Ovary (tissue), 7 donors: ENCODE data around the gene SORL1-AS1.

Experiments used
- DNase-seq, 5 donors: peaks; one replicate each; pipeline ENCODE4 v3.0.0-alpha.2; 2019 to 2020
- H3K27ac ChIP-seq, 2 donors: fragments of 200-600 bp; one replicate each; pipeline versions ENCODE4 v1.5.1 to v1.8.0; 2019 to 2022
- H3K27me3 ChIP-seq: fragments of 200-600 bp; one replicate; pipeline ENCODE4 v1.8.0; 2022
- H3K36me3 ChIP-seq: fragments of 200-600 bp; sonication (generic); one replicate; pipeline ENCODE4 v1.5.1; 2019
- H3K4me1 ChIP-seq: one replicate; pipeline ENCODE4 v1.8.1; 2013; ENCODE audit warnings: mild to moderate bottlenecking, moderate library complexity; ENCODE audit not compliant: insufficient read depth
- H3K4me3 ChIP-seq: fragments of 200-600 bp; sonication (generic); one replicate; pipeline ENCODE4 v1.5.1; 2017
- H3K9me3 ChIP-seq, 2 donors: fragments of 200-600 bp in 1 of 2; sonication (generic) in 1 of 2; one replicate each; pipeline versions ENCODE4 v1.5.1 to v1.8.1; 2013 to 2019; ENCODE audit warnings: mild to moderate bottlenecking in 1 of 2, moderate library complexity in 1 of 2
- CTCF ChIP-seq, 3 donors: fragments of 450-650 bp in 2 of 3; fragments of 200-600 bp in 1 of 3; IDR thresholded peaks; one replicate each; pipeline versions ENCODE4 v1.5.1 to v1.8.0; 2016 to 2022; ENCODE audit warnings: antibody characterized with exemption in 3 of 3, mild to moderate bottlenecking in 1 of 3
- EP300 ChIP-seq: sonication (generic); formaldehyde crosslinking; IDR thresholded peaks from one replicate; pipeline ENCODE4 v1.6.1; 2017; ENCODE audit warnings: antibody characterized with exemption
- POLR2A ChIP-seq: fragments of 450-650 bp; IDR thresholded peaks from one replicate; pipeline ENCODE4 v1.6.1; 2017; ENCODE audit warnings: antibody characterized with exemption, mild to moderate bottlenecking, moderate library complexity
- WGBS, 3 donors: extraction: QIAGEN DNeasy Blood & Tissue Kit in 1 of 3; methylation state at CpG; one replicate each; pipeline versions ENCODE4 v1.1.5 to v1.1.7; 2013 to 2017; 5-methylcytosine and 5-hydroxymethylcytosine counted together
- intact Hi-C, 4 donors: fragments of 100-400 bp; cut with DNase I; formaldehyde crosslinking; loops; one replicate each; pipeline versions ENCODE4 v1.11.0 to v1.15.1; 2022 to 2023
- donor health status: DM: no; HTN: no; CAD: no; lungs with moderate emphysema.
- donor health status: DM: no; HTN: no; CAD: no.
- donor health status: Bipolar disorder and iron deficiency.
- donor health status: DM: no; HTN: no; CAD: no.
- donor health status: DM: yes; HTN: yes; CAD: no.

Gene SORL1-AS1

GRCh38 chr11:121478895-121479697 lies 26.3 kb upstream of the SORL1-AS1 start:
- Histone ChIP-seq H3K4me3 (no peak overlapping the region), H3K4me1 (peaks cover 3% of the 10 kb centered on the region), H3K27me3 (no peaks in the 10 kb centered on the region), H3K27ac (no peak overlapping the region), H3K36me3 (no peaks in the 10 kb centered on the region), H3K9me3 (no peaks in the 10 kb centered on the region)
- no peak for TF ChIP-seq POLR2A
- no peak for TF ChIP-seq EP300
- no peak for TF ChIP-seq CTCF (IDR thresholded peaks at IDR 0.05)
- DNase-seq, result no peak
- WGBS, 3 donors, result 43 to 63% (median 62%) methylated on average over 25 of the region's 25 CpGs
- intact Hi-C loops, result no loop called here

- Histone ChIP-seq H3K36me3 (no peaks in the 10 kb centered on the region), H3K4me3 (no peak overlapping the region), H3K9me3 (no peaks in the 10 kb centered on the region), H3K27me3 (no peaks in the 10 kb centered on the region), H3K27ac (no peak overlapping the region), H3K4me1 (peaks cover 3% of the 10 kb centered on the region)
- no peak for DNase-seq
- TF ChIP-seq POLR2A (no peak), EP300 (no peak), CTCF (IDR thresholded peaks at IDR 0.05) (no peak)
- 94 to 97% (median 95%) methylated on average over 18 of the region's 18 CpGs for WGBS, 3 donors
- intact Hi-C loops, result no loop called here
These were observed 25.6 kb upstream of the SORL1-AS1 start for GRCh38 chr11:121478226-121478894.

GRCh38 chr11:121476379-121477032 lies 23.7 kb upstream of the SORL1-AS1 start:
- no peak for DNase-seq
- Histone ChIP-seq H3K36me3 (no peaks in the 10 kb centered on the region), H3K4me1 (peaks cover 3% of the 10 kb centered on the region), H3K27me3 (no peaks in the 10 kb centered on the region), H3K9me3 (no peaks in the 10 kb centered on the region), H3K4me3 (no peak overlapping the region), H3K27ac (no peak overlapping the region)
- WGBS, 3 donors, result 70 to 89% (median 78%) methylated on average over 5 of the region's 5 CpGs
- TF ChIP-seq EP300 (no peak), CTCF (IDR thresholded peaks at IDR 0.05) (no peak), POLR2A (no peak)
- intact Hi-C loops, result no loop called here

- Histone ChIP-seq H3K27ac (no peak overlapping the region), H3K4me1 (peaks cover 3% of the 10 kb centered on the region), H3K9me3 (no peaks in the 10 kb centered on the region), H3K36me3 (no peaks in the 10 kb centered on the region), H3K4me3 (no peak overlapping the region), H3K27me3 (no peaks in the 10 kb centered on the region)
- no peak for TF ChIP-seq POLR2A
- TF ChIP-seq EP300, result no peak
- no peak for TF ChIP-seq CTCF (IDR thresholded peaks at IDR 0.05)
- no peak for DNase-seq
- intact Hi-C loops, result loop anchor here in 1 of 4 donors (5.0 kb wide), 1 partner anchor 557 kb away; no protein-coding TSS in a partner anchor
- 94 to 96% (median 95%) methylated on average over 7 of the region's 7 CpGs for WGBS, 3 donors
These were observed 21.9 kb upstream of the SORL1-AS1 start for GRCh38 chr11:121474680-121475079.
